Right cardiac atrium (tissue), 5 donors: ENCODE measurements around the gene GPLD1. TPM values are rescaled to one million over a fixed set of nuclear protein-coding genes. Genes with fewer than 3 reads are reported as not detected.

Source experiments
- ATAC-seq, 2 donors: fragments of 200-7000 bp; cut with Tn5 transposase; one replicate each; pipeline versions ENCODE4 v1.8.0 to v1.9.1; 2020; ENCODE audit warnings: moderate library complexity in 2 of 2, mild to moderate bottlenecking in 1 of 2
- DNase-seq, 3 donors: peaks; one replicate each; pipeline ENCODE4 v3.0.0-alpha.2; 2020
- H3K27ac ChIP-seq: one replicate; pipeline ENCODE4 v1.5.1; 2013; ENCODE audit warnings: mild to moderate bottlenecking, low read length, control low read depth, moderate library complexity
- H3K27me3 ChIP-seq: one replicate; pipeline ENCODE4 v1.6.1; 2013; ENCODE audit not compliant: control insufficient read depth, insufficient read depth
- H3K4me1 ChIP-seq: one replicate; pipeline ENCODE4 v1.6.1; 2013; ENCODE audit warnings: low read length; ENCODE audit not compliant: control insufficient read depth, insufficient read depth
- H3K4me3 ChIP-seq: one replicate; pipeline ENCODE4 v1.5.1; 2013; ENCODE audit warnings: low read length, control low read depth
- H3K9me3 ChIP-seq: one replicate; pipeline ENCODE4 v1.6.1; 2013; ENCODE audit warnings: low read length; ENCODE audit not compliant: control insufficient read depth
- WGBS: extraction: QIAGEN DNeasy Blood & Tissue Kit; methylation state at CpG from one replicate; pipeline ENCODE4 v1.1.7; 2013; 5-methylcytosine and 5-hydroxymethylcytosine counted together
- intact Hi-C, 4 donors: fragments of 100-400 bp; cut with DNase I; formaldehyde crosslinking; loops; one replicate each; pipeline versions ENCODE4 v1.11.0 to v1.14.0; 2022 to 2023
- polyA plus RNA-seq: library from polyadenylated mRNA; stranded (reverse); fragments of 200-250 nt; gene quantifications from one replicate; pipeline ENCODE4 v1.2.3, GENCODE V29; 2013
- total RNA-seq, 4 donors: library from RNA; stranded (reverse); fragmentation: NEBNext Ultra II Directional; extraction: Animal tissue kit (Norgen Biotek cat#: 25700); gene quantifications; one replicate each; pipeline ENCODE4 v1.2.1, GENCODE V29; 2021
- donor health status: healthy with polysubstance abuse.
- donor health status: DM: no; HTN: yes; CAD: no.
- donor health status: DM: no; HTN: no; CAD: no.
- donor health status: DM: no; HTN: yes; CAD: no; lungs with severe emphysema.
- donor health status: DM: yes; HTN: yes; CAD: no.

Gene GPLD1
- total and polyA plus RNA-seq, 5 donors = 0.52 to 1.6 (median 1.1) TPM

- intact Hi-C loops = no loop called here
- Histone ChIP-seq H3K27me3 (no peaks in the 10 kb centered on the region), H3K27ac (no peak overlapping the region), H3K4me1 (no peaks in the 10 kb centered on the region), H3K4me3 (no peak overlapping the region), H3K9me3 (no peaks in the 10 kb centered on the region)
- 64% methylated on average over 13 of the region's 13 CpGs for WGBS
- DNase-seq = no peak
- ATAC-seq = no peak
These were observed 37.6 kb downstream of the GPLD1 start for GRCh38 chr6:24451581-24452388.

GRCh38 chr6:24448828-24449525, 40.4 kb downstream of the GPLD1 start:
- Histone ChIP-seq H3K27me3 (no peaks in the 10 kb centered on the region), H3K4me1 (no peaks in the 10 kb centered on the region), H3K27ac (no peak overlapping the region), H3K9me3 (no peaks in the 10 kb centered on the region), H3K4me3 (no peak overlapping the region)
- intact Hi-C loops = no loop called here
- no peak for DNase-seq
- 74% methylated on average over 9 of the region's 9 CpGs for WGBS
- ATAC-seq = no peak

- DNase-seq (no peak), ATAC-seq (no peak)
- H3K27me3 ChIP-seq = no peaks in the 10 kb centered on the region
- no peak overlapping the region for H3K27ac ChIP-seq
- no peaks in the 10 kb centered on the region for H3K4me1 ChIP-seq
- intact Hi-C loops = no loop called here
- WGBS = 66% methylated on average over 4 of the region's 4 CpGs
- no peak overlapping the region for H3K4me3 ChIP-seq
- no peaks in the 10 kb centered on the region for H3K9me3 ChIP-seq
These were observed 41.0 kb downstream of the GPLD1 start for GRCh38 chr6:24448396-24448795.

GRCh38 chr6:24446670-24447069, 42.7 kb downstream of the GPLD1 start:
- ATAC-seq = no peak
- Histone ChIP-seq H3K4me3 (no peak overlapping the region), H3K4me1 (no peaks in the 10 kb centered on the region), H3K27ac (no peak overlapping the region), H3K27me3 (no peaks in the 10 kb centered on the region), H3K9me3 (no peaks in the 10 kb centered on the region)
- intact Hi-C loops = no loop called here
- 85% methylated on average over 7 of the region's 7 CpGs for WGBS
- DNase-seq = no peak

GRCh38 chr6:24445704-24446103, 43.7 kb downstream of the GPLD1 start:
- intact Hi-C loops = no loop called here
- Histone ChIP-seq H3K4me3 (no peak overlapping the region), H3K27ac (no peak overlapping the region), H3K27me3 (no peaks in the 10 kb centered on the region), H3K4me1 (no peaks in the 10 kb centered on the region), H3K9me3 (no peaks in the 10 kb centered on the region)
- no peak for ATAC-seq
- 63% methylated on average over 4 of the region's 4 CpGs for WGBS
- no peak for DNase-seq

- intact Hi-C loops = no loop called here
- no peak for DNase-seq
- 84% methylated on average over 4 of the region's 4 CpGs for WGBS
These were observed 44.8 kb downstream of the GPLD1 start for GRCh38 chr6:24444588-24444987.

GRCh38 chr6:24441599-24441904, 47.8 kb downstream of the GPLD1 start:
- DNase-seq = no peak
- no peak for ATAC-seq
- Histone ChIP-seq H3K4me1 (no peaks in the 10 kb centered on the region), H3K4me3 (no peak overlapping the region), H3K27ac (no peak overlapping the region), H3K9me3 (no peaks in the 10 kb centered on the region), H3K27me3 (no peaks in the 10 kb centered on the region)
- WGBS = 92% methylated on average over 3 of the region's 3 CpGs
- intact Hi-C loops = no loop called here

More at GRCh38 chr6:24444588-24444987, 44.8 kb downstream of the GPLD1 start:
- Histone ChIP-seq H3K9me3 (no peaks in the 10 kb centered on the region), H3K4me3 (no peak overlapping the region), H3K4me1 (no peaks in the 10 kb centered on the region), H3K27me3 (no peaks in the 10 kb centered on the region), H3K27ac (no peak overlapping the region)
- ATAC-seq = no peak

- no peak for ATAC-seq
- no peak for DNase-seq
- 83% methylated on average over 16 of the region's 16 CpGs for WGBS
- intact Hi-C loops = no loop called here
- no peak overlapping the region for H3K27ac ChIP-seq
- H3K27me3 ChIP-seq = no peaks in the 10 kb centered on the region
- H3K4me1 ChIP-seq = no peaks in the 10 kb centered on the region
- no peaks in the 10 kb centered on the region for H3K9me3 ChIP-seq
- H3K4me3 ChIP-seq = no peak overlapping the region
These were observed 48.3 kb downstream of the GPLD1 start for GRCh38 chr6:24440897-24441598.

- WGBS = 91% methylated on average over 3 of the region's 3 CpGs
- intact Hi-C loops = no loop called here
These were observed 49.4 kb downstream of the GPLD1 start for GRCh38 chr6:24439858-24440539.

GRCh38 chr6:24436979-24437378, 52.4 kb downstream of the GPLD1 start:
- intact Hi-C loops = no loop called here
- no peaks in the 10 kb centered on the region for H3K27me3 ChIP-seq
- ATAC-seq (no peak), DNase-seq (no peak)
- H3K4me1 ChIP-seq = no peaks in the 10 kb centered on the region
- no peaks in the 10 kb centered on the region for H3K9me3 ChIP-seq
- 95% methylated on average over 14 of the region's 14 CpGs for WGBS
- H3K27ac ChIP-seq = no peak overlapping the region
- H3K4me3 ChIP-seq = no peak overlapping the region

More at GRCh38 chr6:24439858-24440539, 49.4 kb downstream of the GPLD1 start:
- no peaks in the 10 kb centered on the region for H3K4me1 ChIP-seq
- ATAC-seq (no peak), DNase-seq (no peak)
- no peaks in the 10 kb centered on the region for H3K27me3 ChIP-seq
- H3K27ac ChIP-seq = no peak overlapping the region
- H3K4me3 ChIP-seq = no peak overlapping the region
- H3K9me3 ChIP-seq = no peaks in the 10 kb centered on the region

- ATAC-seq (no peak), DNase-seq (no peak)
- intact Hi-C loops = no loop called here
- WGBS = 84% methylated on average over 9 of the region's 9 CpGs
- no peak overlapping the region for H3K4me3 ChIP-seq
- no peak overlapping the region for H3K27ac ChIP-seq
- no peaks in the 10 kb centered on the region for H3K27me3 ChIP-seq
- no peaks in the 10 kb centered on the region for H3K9me3 ChIP-seq
- no peaks in the 10 kb centered on the region for H3K4me1 ChIP-seq
These were observed 56.8 kb downstream of the GPLD1 start for GRCh38 chr6:24432611-24433010.
